Measurements from ENCODE around the gene TRAF1. TPM values are rescaled to one million over a fixed set of nuclear protein-coding genes. Genes with fewer than 3 reads are reported as not detected.

TRAF1 gene
- total RNA-seq, 1 experiment from 2014 or later: 4.7 TPM

- intact Hi-C loops (cut with micrococcal nuclease; ENCODE audit: unreplicated experiment): no loop called here
- DNase-seq (ENCODE audit: low read depth, low spot score) (no peak), ATAC-seq (no peak; the same call in 1 of the 2 replicates)
- Histone ChIP-seq H3K36me3 (ENCODE audit: control insufficient read depth, insufficient read depth, low read length) (no peaks in the 10 kb centered on the region), H3K27me3 (ENCODE audit: control insufficient read depth, insufficient read depth, low read length) (no peaks in the 10 kb centered on the region), H3K4me3 (ENCODE audit: low read depth in 2 of 2, low read length in 2 of 2) (no peak overlapping the region), H3K4me1 (ENCODE audit: control insufficient read depth, insufficient read depth, low read length) (no peaks in the 10 kb centered on the region), H3K27ac (ENCODE audit: low read length) (no peak overlapping the region), H3K9me3 (ENCODE audit: control insufficient read depth, insufficient read depth, low read depth, low read length) (no peaks in the 10 kb centered on the region)
- in situ Hi-C loops (cut with HindIII; ENCODE audit: low pct_unique_long_range_greater_than_20kb, low sequenced_read_pairs): no loop called here
- no TSS peak for BruUV-seq (replicated peaks)
- ChIA-PET CTCF (no interaction called here), POLR2A (no interaction called here)
- TF ChIP-seq, protein P1, sequence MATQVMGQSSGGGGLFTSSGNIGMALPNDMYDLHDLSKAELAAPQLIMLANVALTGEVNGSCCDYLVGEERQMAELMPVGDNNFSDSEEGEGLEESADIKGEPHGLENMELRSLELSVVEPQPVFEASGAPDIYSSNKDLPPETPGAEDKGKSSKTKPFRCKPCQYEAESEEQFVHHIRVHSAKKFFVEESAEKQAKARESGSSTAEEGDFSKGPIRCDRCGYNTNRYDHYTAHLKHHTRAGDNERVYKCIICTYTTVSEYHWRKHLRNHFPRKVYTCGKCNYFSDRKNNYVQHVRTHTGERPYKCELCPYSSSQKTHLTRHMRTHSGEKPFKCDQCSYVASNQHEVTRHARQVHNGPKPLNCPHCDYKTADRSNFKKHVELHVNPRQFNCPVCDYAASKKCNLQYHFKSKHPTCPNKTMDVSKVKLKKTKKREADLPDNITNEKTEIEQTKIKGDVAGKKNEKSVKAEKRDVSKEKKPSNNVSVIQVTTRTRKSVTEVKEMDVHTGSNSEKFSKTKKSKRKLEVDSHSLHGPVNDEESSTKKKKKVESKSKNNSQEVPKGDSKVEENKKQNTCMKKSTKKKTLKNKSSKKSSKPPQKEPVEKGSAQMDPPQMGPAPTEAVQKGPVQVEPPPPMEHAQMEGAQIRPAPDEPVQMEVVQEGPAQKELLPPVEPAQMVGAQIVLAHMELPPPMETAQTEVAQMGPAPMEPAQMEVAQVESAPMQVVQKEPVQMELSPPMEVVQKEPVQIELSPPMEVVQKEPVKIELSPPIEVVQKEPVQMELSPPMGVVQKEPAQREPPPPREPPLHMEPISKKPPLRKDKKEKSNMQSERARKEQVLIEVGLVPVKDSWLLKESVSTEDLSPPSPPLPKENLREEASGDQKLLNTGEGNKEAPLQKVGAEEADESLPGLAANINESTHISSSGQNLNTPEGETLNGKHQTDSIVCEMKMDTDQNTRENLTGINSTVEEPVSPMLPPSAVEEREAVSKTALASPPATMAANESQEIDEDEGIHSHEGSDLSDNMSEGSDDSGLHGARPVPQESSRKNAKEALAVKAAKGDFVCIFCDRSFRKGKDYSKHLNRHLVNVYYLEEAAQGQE (IDR thresholded peaks at IDR 0.05; ENCODE audit: insufficient read depth in 1 of 2, low read depth in 2 of 2, low read length in 1 of 2): no peak
- TF ChIP-seq SIN3A (IDR thresholded peaks at IDR 0.05; ENCODE audit: borderline replicate concordance, insufficient read depth, low read depth, low read length): no peak
- TF ChIP-seq TCF7L2 (IDR thresholded peaks at IDR 0.05; ENCODE audit: low read depth, low read length): no peak
- TF ChIP-seq POLR2AphosphoS5 (IDR thresholded peaks at IDR 0.05; ENCODE audit: low read depth, low read length): no peak
- no peak for TF ChIP-seq CTCF (IDR thresholded peaks at IDR 0.05)
These were observed 15.8 kb upstream of the TRAF1 start for GRCh38 chr9:120942186-120943001.

GRCh38 chr9:120941046-120941770 lies 14.6 kb upstream of the TRAF1 start:
- Histone ChIP-seq H3K27ac (ENCODE audit: low read length) (no peak overlapping the region), H3K9me3 (ENCODE audit: control insufficient read depth, insufficient read depth, low read depth, low read length) (no peaks in the 10 kb centered on the region), H3K4me1 (ENCODE audit: control insufficient read depth, insufficient read depth, low read length) (peaks cover 2% of the 10 kb centered on the region), H3K4me3 (ENCODE audit: low read depth in 2 of 2, low read length in 2 of 2) (no peak overlapping the region), H3K36me3 (ENCODE audit: control insufficient read depth, insufficient read depth, low read length) (no peaks in the 10 kb centered on the region), H3K27me3 (ENCODE audit: control insufficient read depth, insufficient read depth, low read length) (no peaks in the 10 kb centered on the region)
- TF ChIP-seq POLR2AphosphoS5 (IDR thresholded peaks at IDR 0.05; ENCODE audit: low read depth, low read length) (no peak), SIN3A (IDR thresholded peaks at IDR 0.05; ENCODE audit: borderline replicate concordance, insufficient read depth, low read depth, low read length) (no peak), TCF7L2 (IDR thresholded peaks at IDR 0.05; ENCODE audit: low read depth, low read length) (no peak), CTCF (IDR thresholded peaks at IDR 0.05) (no peak)
- TF ChIP-seq, protein P1 (IDR thresholded peaks at IDR 0.05; ENCODE audit: insufficient read depth in 1 of 2, low read depth in 2 of 2, low read length in 1 of 2): no peak
- no peak for ATAC-seq
- in situ Hi-C loops (cut with HindIII; ENCODE audit: low pct_unique_long_range_greater_than_20kb, low sequenced_read_pairs): no loop called here
- no TSS peak for BruUV-seq (replicated peaks)
- intact Hi-C loops (cut with micrococcal nuclease; ENCODE audit: unreplicated experiment): no loop called here
- ChIA-PET CTCF (no interaction called here), POLR2A (no interaction called here)
- DNase-seq (ENCODE audit: low read depth, low spot score): no peak

Measured in Panc1 (cell line).